ENCODE data around the gene PPP1R14D.

- no peak for TF ChIP-seq POLR2AphosphoS5 (IDR thresholded peaks at IDR 0.05; ENCODE audit: borderline replicate concordance, low read depth, low read length)
- TF ChIP-seq FOXP2 (optimal IDR thresholded peaks at IDR 0.05; ENCODE audit: control extremely low read depth, extremely low read length, insufficient read depth) = no peak
Measured at GRCh38 chr15:40863660-40864270, 35.3 kb upstream of the PPP1R14D start.

Data from SK-N-MC (cell line).